GM11168 (cell line): ENCODE data around the gene GCG.

Source experiments
- in situ Hi-C: fragments of 300-500 bp; cut with MboI; formaldehyde crosslinking; loops from one replicate; pipeline ENCODE4 v1.12.0; 2022; ENCODE audit warnings: low sequenced_read_pairs; ENCODE audit not compliant: unreplicated experiment

Gene GCG

DNA sequence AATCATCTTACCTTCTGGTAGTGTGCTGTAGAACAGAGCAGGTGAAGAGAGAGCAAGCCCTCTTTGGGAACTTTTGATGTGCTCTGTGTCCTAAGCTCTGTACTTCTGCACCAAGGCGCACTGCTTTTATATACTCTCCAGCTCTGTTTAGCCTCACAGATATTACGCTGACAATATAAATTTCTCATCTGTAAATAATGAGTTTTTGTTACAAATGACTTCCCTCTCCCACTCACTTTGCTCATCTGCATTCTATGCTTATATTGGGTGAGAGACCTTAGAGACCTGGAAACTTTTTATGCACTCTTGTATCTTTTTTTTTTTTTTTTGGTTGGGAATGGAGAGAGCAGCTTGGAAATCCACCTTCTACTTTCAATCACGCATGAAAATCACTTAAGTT is at the start of gene GCG:
Gene GCG, minus strand, starts transcription at position 101 of the 400 bp plus-strand sequence. CDS start 3,069 bp downstream, outside the sequence.
- in situ Hi-C loops = no loop called here

DNA sequence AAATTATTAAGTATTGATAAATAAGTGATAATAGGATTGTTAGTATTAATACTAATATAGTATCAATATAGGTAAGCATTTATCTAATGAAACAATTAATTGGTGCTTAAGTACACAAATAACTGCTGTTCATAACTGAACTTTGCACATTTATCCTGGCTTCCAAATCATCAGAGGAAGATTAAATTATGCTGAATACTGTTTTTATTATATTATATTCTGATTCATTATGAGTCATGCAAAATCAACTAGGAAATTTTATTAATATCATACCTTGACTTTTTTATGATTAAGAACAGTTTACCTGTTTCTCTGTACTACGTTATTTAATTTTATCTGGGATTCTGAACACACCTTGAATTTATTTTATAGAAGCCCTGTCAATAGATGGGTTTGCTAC is 48.6 kb upstream of the GCG start:
- in situ Hi-C loops = no loop called here

DNA sequence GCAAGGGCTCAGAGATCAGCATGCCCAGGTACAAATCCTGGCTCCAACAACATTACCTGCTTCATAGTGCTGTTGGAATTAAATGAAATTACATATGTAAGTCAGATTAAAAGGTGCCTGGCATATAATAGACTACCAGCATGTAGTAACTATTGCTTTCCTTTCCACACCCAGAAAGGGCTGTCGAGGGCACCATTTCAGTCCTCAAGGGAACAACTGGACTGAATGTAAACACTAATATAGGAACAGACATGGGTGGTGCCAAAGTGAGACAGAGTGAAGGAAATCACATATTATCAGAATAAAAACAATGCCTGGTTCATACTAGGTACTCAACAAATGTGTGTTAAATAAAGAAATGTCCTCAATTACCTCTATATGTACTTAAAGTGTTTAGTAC is 47.9 kb upstream of the GCG start:
- in situ Hi-C loops = no loop called here

DNA sequence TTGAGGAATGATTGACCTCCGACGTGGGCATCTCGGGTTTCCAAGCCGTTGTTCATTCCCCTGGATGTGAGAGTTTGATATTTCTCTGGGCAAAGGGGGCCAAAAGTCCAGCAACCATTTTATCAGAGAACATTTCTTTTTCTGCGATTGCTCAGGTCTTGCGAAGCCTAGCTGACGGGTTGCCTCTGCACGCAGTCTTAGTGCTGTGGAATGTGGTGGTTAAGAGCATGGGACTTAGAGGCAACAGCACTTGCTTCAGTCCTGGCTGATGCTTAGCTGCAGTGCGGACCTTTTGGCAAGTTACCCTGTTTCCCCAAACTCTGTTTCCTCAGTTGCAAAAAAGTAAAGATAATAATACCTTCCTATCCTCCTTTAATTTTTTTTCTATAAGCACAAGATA is 46.2 kb upstream of the GCG start:
- in situ Hi-C loops = no loop called here

DNA sequence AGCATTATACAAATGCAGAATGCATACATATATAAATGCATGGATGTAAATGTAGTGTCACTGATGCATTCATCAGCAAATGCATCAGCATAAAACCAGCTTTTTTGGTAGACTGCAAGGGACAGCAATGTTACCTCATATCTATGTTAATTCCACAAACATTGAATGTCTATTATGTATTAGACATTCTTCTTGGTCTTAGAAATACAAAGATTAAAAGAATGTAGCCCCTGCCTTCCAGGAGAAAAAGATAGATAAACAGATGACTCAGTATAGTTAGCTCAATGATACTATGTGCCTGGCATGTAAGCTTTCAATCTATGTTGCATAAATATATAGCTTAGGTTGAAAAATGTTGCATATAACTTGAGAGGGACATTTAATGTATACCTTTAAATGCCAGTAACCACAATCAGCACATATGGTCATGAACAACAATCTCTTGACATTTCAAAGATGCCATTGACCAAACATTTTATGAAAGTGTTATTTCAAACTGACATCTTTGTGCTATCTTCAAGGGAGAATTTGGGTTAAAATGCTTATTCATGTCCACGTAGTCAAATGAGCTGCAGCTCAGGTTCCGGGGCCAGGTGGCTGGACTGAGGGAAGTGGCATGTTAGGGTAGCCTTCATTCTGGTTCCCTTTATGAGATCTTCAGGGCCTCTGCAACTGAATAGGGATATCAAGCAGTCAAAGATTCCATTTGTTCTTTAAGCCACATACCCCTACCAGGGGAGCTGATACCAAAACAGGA is 45.2 kb upstream of the GCG start:
- in situ Hi-C loops = no loop called here

DNA sequence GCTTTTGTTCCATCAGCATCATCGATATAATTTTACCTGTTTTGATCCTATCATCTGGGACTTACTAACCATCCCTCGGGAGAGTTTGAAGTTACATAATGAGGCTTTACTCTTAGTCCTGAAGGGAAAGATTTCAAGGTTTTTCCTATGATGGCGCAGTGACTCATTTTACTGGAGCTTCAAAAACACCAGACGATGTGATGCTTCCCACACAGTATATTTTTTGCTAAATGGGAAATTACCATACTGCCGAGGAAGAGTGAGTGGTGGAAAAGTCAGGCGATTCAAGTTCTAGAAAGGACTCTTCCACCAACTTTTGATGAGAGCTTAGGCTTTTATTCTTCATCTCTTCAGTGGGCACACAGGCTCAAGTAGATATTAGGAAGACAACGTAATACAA is 44.6 kb upstream of the GCG start:
- in situ Hi-C loops = no loop called here

DNA sequence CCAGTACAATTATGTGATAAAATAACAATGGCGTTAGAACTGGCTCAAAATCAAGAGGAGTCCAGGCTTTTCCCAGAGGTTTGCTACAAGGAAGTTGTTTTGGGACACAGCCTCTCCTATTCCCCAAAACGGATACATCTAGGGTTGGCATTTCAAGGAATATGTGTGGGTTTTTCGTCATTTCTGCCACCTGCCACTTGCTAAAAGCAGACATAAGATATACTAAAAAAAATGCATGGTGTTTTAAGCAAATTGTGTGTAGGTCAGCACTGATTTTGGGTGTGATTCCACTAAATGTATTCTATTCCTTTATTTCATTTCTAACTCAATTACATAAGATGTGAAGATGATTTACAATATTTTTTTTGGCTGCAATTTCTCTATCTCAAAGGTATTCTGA is 36.4 kb upstream of the GCG start:
- in situ Hi-C loops = no loop called here

DNA sequence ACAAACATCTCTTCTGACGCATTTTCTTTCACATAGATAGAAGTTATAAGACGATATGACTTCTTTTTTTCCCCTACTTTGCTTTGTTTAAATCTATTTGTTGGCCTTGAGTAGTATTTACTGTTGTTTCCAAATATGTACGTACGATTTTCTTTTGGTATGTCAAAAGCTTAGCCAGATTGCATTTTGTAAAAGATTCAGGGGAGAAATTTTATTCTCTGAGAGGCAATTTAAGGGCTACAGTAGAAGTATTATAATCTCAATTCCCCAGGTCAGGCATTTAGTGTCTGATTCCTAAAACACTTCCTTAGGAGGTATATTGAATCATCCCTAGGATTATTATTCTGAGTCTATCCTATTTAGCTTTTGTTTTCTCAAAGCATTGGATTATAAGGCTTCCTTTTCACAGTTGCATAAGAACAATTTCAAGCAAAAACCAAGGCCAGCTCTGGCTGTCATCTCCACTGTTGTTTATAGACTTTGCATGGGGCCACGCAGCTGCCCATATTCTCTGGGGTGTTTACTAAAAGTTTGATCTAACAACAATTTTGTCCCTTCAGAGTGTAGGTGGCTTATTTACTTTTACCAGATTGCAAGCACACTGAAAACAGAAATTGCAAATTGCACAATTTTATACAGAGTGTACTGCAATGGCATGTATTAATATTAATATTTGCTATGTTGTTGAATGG is 33.6 kb upstream of the GCG start:
- in situ Hi-C loops = no loop called here

DNA sequence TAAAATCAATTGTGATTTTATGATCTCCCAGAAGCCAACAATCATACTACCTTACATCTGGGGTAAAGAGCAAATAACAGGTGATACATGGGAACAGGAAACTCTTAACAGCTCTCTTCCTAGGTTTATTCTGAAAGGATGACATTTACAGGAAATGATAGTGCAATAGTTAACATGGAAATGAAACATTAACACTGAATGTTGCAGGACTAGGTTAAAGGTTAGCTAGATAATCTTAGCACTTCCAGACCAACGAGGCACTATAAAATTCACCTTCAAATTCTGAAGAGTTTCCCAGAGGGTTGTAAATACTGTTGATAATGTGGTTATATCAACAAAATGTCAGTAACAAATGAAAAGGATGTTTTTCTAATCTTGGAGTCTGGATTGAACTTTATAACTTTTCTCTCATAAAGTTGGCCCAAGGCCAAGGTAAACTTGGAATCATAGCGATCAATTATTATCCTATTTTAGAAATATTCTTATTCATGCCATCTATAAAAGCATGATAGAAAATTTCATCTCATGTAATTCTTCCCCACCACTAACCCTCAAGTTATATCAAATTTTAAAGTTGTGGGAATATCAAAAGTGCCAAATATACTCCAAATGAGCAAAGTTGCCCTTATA is 32.9 kb upstream of the GCG start:
- in situ Hi-C loops = no loop called here

DNA sequence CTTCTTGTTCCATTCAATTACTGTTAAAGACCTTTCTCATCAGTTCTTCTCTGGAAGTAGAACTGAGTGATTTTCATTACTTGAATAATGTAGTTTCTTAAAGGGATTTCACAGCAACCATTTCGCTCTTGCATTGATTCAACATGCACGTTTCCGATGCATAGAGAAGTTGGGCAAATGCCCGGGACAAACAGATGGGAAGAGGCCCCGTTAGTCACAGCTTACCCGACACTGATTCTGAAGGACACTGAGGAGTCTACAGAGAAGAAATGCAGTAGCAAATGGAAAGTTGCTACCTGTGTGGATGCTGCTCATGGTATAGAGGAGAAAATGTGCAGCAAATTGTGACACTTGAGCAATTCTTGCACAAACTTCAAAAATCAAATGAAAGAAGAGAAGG is 32.3 kb upstream of the GCG start:
- in situ Hi-C loops = no loop called here

DNA sequence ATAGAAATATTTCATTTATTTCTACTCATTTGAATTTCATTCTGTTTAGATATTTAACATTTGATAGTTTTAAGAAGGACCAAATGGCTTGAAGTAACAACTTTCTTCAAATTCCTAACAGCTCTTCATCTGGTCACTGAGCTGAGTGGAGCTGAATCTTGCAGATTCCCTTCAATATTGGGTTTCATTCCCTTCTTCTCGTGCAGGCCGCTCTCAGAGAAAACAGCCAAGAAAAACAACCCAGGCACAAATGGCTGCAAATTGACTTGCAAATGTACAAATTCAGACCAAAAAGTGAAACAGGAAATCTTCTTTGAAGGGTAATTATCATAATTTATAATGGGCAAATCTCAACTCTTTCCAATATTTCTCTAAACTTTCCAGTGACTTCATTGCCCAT is 30.3 kb upstream of the GCG start:
- in situ Hi-C loops = no loop called here

DNA sequence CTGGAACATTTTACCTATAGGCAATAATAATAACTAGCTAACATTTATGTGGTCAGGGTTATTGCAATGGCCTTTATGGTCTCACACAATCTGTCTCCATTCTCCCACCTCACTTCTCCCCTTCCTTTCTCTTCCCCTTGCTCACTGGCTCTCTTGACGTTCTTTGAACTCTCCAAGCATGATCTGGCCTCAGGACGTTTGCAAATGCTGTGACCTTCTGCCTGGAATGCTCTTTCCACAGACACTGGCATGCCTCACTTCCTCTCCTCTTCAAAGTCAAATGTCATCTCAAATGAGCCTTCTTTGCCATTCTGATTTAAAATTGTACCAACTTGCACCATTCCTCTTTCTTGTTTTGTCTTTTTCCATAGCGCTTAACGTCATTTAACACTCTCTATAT is 25.3 kb upstream of the GCG start:
- in situ Hi-C loops = no loop called here

DNA sequence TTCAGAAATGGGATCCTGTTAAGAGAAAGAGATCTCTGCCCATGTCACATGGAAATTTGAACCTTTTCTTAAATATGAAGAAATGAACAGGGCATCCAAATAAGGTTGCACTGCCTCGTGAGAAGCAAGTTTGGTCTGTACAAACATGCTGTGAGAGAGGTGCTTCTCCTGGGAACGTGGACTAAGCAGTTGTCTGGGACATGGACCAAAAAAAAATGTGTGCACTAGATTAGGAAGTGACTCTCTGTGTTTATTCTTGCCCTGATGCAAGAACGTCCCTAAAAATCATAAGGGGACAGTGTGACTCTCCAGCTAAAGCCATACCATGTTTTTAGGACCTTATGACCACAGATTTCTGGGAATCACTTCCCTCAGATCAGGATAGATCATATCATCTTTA is 23.7 kb upstream of the GCG start:
- in situ Hi-C loops = no loop called here

DNA sequence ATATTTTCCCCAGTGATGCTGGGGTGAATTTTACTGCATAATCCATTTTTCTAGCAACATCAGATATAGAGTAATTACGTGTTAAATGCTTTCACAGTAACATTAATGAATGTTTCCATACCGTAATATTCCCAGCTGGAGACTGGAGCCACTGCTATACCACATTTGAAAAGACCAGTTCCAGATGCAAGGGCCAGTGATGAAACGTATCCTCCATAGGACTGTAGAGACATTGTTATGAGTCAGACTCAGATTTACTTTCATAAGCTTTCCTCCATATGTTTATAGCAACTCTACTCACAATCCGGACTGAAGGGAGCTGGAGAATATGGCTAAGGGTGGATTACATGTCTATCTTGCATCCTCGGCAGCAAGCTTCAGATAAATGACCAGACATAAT is 22.7 kb upstream of the GCG start:
- in situ Hi-C loops = no loop called here

DNA sequence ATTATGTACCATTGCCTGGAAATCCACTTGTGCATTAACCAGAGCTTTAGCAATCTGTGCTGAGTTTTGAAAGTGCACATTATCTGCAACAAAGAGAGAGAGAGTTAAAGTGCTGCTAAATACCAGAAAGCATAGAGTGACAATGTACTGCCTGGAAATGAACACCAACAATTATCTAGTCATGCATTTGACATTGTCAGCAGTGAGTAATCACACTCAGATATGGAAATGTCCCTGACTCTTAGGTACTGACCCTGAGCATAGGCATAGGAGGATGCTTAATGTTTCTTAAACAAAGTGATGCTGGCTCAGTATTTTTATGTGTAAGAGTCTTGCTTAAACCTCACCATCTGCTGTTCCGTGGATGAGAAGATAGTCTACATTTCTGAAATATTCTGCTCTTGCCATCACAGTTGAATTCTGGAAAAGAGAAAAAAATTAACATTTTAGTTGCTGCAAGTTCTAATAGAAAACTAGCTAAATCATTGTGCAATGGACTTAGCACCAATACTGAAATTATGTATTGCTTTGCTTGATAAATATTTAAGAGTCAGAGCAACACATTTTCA is 20.8 kb upstream of the GCG start:
- in situ Hi-C loops = no loop called here

DNA sequence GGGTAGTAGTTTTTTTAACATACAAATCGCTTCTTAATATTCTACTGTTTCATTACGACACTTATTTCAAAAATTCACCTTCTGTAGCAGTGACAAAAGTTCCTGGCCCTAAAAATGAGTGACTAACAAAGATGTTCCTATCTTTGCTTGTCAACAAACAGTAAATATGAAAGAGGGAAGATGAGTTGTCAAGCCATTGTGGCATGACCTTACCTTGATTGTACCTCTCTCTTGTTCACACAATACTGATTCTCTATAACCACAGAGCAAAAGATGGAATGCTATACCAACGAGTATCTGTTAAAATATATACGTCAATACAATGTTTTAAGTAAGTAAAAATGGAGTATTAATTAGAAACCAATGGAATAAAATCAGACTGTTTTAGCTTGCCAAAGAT is 14.7 kb upstream of the GCG start:
- in situ Hi-C loops = no loop called here

DNA sequence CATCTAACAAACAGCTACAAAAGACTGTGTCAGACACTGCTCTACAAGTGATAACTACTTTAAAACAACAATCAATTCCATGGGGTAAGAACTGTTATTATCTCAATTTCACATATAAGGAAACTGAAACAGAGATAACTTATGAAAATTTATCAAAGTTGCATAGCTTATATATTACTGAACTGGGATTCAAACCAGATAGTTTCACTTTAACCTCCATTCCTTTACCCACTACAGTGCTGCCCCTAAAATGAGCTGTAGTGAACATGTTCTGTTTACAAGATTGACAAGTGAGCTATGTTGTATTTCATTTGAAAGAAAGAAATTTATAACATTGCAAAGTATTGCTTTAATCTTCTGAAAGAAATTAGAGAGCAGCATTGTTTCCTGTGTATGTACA is 14.1 kb upstream of the GCG start:
- in situ Hi-C loops = no loop called here

DNA sequence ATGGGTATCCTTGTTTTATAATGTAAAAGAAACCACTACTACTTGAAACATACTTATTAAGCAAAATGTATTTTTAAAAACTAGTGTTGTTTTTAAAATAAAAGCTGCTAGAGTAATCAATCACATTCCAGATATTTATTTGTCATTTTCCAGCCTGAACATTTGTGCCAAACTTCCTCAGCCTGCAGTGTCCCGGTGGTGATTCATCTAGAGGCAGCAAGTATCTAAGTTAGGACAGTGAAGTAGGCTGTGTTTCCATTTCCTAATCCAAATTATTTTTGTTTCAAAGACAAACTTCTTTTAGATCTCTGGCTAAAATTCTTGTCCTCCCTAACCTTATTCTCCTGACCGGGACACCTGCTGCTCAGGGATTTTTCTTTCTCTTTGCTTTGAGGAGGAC is 12.8 kb upstream of the GCG start:
- in situ Hi-C loops = no loop called here

DNA sequence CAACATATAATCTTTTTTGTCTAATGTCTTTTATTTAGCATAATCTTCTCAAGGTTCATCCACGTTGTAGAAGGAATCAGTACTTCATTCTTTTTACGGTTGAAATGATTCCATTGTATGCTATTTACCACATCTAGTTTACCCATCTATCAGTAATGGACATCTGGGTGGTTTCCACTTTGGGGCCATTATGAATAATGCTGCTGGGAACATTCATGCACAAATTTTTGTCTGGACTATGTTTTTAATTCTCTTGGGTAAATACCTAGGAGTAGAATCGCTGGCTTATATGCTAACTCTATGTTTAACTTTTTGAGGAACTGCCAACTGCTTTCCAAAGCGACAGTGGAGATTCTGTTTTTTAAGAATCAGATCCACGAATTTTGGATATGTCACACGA is 7.4 kb upstream of the GCG start:
- in situ Hi-C loops = no loop called here

DNA sequence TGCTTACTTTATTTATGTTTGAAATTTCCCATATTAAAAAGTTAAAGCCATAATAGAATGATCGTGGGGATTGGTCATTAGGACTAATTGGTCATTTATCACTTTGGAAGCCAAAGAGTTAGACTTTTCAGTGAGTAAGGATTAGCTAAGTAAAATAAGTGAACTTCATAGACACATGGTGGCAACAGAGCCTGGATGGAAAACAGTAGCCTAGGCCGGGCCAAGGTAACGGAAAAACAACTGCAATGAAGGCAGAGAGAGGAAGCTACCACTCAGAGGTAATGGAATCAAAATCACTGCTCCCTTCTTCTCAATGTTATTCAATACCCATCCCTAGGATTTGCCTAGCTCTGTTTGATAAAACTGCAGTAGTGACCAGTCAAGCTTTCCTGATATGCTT is 4.1 kb upstream of the GCG start:
- in situ Hi-C loops = no loop called here

DNA sequence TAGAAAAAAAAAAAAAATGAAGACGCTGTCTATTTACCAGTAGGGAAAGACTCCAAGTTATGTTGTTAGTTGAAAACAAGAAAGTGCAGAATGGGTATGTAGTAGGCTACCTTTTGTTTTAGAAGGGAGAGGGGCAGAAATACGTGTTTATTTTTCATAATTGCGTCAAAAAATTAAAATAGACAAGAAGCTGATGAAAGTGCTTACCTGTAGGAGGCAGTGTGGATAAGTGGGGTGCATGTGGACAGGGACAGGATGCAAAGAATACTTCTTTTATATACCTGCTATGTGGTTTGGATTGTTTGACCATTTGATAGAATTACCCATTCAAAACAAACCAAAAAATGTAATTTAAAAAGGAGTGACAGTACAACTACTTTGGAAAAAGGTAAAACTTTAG is 3.0 kb upstream of the GCG start:
- in situ Hi-C loops = no loop called here
